Effector memory CD4-positive, alpha-beta T cell (primary cell): ENCODE results near the gene FGF12.
"Not testable (repeated sequence)": the region's sequence is repeated elsewhere in the genome, so short reads cannot be mapped to it uniquely, and the experiment has no call there.

Experiments
- DNase-seq, 3 donors: peaks; one replicate each; pipeline ENCODE4 v3.0.0-alpha.2; 2020
- H3K27ac ChIP-seq: 2 replicates; pipeline ENCODE4 v1.7.0; 2013; ENCODE audit warnings: mild to moderate bottlenecking, low read length, moderate library complexity; ENCODE audit not compliant: insufficient read depth, poor library complexity, severe bottlenecking
- H3K27me3 ChIP-seq: replicated peaks from 2 replicates; pipeline ENCODE4 v1.7.0; 2013; ENCODE audit warnings: mild to moderate bottlenecking, low read length; ENCODE audit not compliant: insufficient read depth, control insufficient read depth, poor library complexity, severe bottlenecking
- H3K36me3 ChIP-seq: 2 replicates; pipeline ENCODE4 v1.7.0; 2013; ENCODE audit warnings: mild to moderate bottlenecking, low read length, moderate library complexity; ENCODE audit not compliant: control insufficient read depth, insufficient read depth
- H3K4me1 ChIP-seq: 2 replicates; pipeline ENCODE4 v1.7.0; 2013; ENCODE audit warnings: low read length, mild to moderate bottlenecking; ENCODE audit not compliant: control insufficient read depth, insufficient read depth, poor library complexity, severe bottlenecking
- H3K4me3 ChIP-seq: 2 replicates; pipeline ENCODE4 v1.7.0; 2013; ENCODE audit warnings: low read length, low read depth, mild to moderate bottlenecking; ENCODE audit not compliant: insufficient read depth, poor library complexity, severe bottlenecking
- H3K9me3 ChIP-seq: 2 replicates; pipeline ENCODE4 v1.7.0; 2013; ENCODE audit warnings: mild to moderate bottlenecking, low read length, moderate library complexity; ENCODE audit not compliant: control insufficient read depth

Gene FGF12

DNA sequence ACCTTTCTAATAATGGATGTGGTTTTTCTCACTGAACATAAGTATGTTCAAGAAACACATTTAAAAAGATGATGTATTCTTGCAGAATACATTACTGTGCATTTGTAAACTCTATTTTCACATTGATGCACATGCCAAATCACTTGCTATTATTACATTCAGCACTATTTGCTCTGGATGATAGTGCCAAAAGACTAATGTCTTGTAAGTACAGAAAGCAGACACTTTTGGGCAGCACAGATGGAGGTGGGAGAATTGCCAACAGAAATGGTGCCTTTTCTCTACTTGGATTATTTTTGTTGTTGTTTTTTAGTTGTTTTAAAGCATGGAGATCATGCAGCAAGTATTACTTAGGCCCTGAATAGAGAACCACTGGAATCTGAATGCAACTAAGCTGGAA, 10.2 kb upstream of the FGF12 start:
- Histone ChIP-seq H3K4me3 (no peak overlapping the region), H3K9me3 (no peaks in the 10 kb centered on the region), H3K27ac (no peak overlapping the region), H3K36me3 (no peaks in the 10 kb centered on the region), H3K4me1 (no peaks in the 10 kb centered on the region), H3K27me3 (no peaks in the 10 kb centered on the region)
- no peak for DNase-seq

DNA sequence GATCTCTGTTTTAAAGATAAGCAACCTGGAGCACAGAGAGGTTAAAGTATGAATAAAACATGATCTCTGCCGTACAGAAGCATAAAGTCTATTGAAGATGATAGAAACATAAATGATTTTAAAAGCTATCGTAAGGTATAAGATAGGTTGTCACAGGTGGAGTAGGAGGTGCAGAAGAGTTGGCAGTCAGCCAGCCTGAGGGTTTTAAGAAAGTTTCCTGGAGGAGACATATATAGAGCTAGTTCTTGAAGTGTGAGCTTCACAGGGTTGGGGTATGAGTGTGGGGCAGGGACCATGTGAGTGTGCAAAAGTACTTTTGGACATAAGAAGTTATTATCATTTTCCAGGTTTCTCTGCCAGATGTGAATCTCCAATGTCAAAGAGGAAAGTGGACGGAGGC, 3.9 kb upstream of the FGF12 start:
- peaks cover 7% of the 10 kb centered on the region for H3K27me3 ChIP-seq
- H3K9me3 ChIP-seq, result no peaks in the 10 kb centered on the region
- no peaks in the 10 kb centered on the region for H3K36me3 ChIP-seq
- no peak overlapping the region for H3K4me3 ChIP-seq
- H3K27ac ChIP-seq, result no peak overlapping the region
- DNase-seq, result no peak
- H3K4me1 ChIP-seq, result peaks cover 7% of the 10 kb centered on the region

DNA sequence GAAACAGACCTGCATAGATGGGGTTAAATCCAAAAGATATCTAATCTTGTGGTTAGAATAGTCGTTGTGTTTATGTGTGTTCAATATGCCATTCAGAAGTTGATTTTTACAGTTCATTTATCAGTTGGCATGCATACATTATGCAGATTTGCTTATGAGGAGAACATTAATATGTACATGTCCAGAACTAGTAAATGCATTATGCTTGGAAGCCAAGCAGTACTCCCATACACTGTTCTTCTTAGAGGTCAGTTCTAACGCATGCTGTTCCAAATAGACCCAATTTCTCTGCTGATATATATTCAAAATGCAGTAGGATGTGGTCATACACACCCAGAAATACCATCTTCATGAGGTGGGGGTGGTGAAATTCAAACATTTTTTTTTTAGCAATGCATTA, 956 bp downstream of the FGF12 start:
- no peak for DNase-seq
- Histone ChIP-seq H3K27ac (no peak overlapping the region), H3K4me1 (peaks cover 7% of the 10 kb centered on the region), H3K9me3 (no peaks in the 10 kb centered on the region), H3K27me3 (peaks cover 7% of the 10 kb centered on the region), H3K4me3 (no peak overlapping the region), H3K36me3 (no peaks in the 10 kb centered on the region)

DNA sequence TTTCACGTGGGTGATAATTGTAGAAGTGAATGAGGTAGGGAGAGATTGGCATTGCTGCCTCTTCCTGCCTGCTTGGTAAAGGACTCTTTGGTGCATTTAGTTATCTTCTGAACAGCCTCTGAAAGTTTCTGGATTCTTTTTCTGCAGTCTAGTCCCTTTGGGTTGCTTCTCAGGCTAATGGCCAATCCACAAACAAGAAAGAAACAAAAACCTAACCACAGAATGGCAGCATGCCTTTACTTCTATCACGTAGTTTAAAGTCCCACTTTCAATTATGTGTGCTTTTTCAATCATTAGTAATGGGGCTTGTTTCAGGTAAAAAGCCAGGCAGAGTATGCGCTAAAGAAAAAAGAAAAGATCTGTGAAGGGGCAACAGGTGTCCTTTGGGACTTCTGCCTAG, 7.4 kb downstream of the FGF12 start:
- H3K4me3 ChIP-seq, result no peak overlapping the region
- no peaks in the 10 kb centered on the region for H3K4me1 ChIP-seq
- H3K9me3 ChIP-seq, result no peaks in the 10 kb centered on the region
- DNase-seq, result no peak
- H3K27ac ChIP-seq, result no peak overlapping the region
- no peaks in the 10 kb centered on the region for H3K27me3 ChIP-seq
- H3K36me3 ChIP-seq, result no peaks in the 10 kb centered on the region

DNA sequence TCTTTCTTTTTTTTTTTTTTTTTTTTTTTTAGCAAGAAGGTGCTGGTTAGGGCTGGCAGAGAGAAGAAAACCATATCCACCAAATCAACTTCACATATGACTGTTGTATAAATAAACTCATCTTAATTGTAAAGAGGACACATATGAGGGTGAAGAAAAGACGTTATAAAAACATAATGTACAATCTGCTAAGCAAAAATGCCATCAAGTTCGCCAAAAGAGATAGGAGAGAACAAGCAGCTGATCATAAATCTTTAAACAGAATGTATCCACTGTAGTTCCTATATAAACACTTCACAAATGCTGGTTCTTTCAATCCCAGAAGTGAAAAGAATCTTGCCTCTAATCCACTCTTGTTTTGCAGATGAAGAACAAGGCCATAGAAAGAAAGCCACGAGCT, 9.2 kb downstream of the FGF12 start:
- no peak for DNase-seq
- Histone ChIP-seq H3K36me3 (no peaks in the 10 kb centered on the region), H3K4me3 (no peak overlapping the region), H3K4me1 (no peaks in the 10 kb centered on the region), H3K27me3 (no peaks in the 10 kb centered on the region), H3K9me3 (no peaks in the 10 kb centered on the region), H3K27ac (no peak overlapping the region)

DNA sequence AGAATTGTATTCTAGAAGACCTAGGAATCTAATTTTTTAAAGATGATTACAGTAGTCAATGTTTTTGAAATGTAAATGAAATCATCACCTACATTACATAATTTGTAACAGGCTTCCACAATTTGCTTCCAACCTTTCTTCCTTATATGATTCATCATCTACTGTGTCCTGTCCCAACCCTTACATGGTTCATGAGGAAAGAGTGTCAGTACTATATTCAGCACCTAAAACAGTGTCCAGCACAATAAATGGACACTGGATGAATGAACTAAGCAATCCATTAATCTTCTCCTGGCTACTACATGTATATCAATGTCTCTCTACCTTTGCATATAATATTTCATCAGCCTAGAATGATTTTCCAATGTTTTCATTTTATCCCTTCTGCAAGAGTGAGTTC, 12.2 kb downstream of the FGF12 start:
- no peaks in the 10 kb centered on the region for H3K36me3 ChIP-seq
- H3K27me3 ChIP-seq, result no peaks in the 10 kb centered on the region
- no peak overlapping the region for H3K4me3 ChIP-seq
- no peak overlapping the region for H3K27ac ChIP-seq
- DNase-seq, result no peak
- no peaks in the 10 kb centered on the region for H3K9me3 ChIP-seq
- no peaks in the 10 kb centered on the region for H3K4me1 ChIP-seq

DNA sequence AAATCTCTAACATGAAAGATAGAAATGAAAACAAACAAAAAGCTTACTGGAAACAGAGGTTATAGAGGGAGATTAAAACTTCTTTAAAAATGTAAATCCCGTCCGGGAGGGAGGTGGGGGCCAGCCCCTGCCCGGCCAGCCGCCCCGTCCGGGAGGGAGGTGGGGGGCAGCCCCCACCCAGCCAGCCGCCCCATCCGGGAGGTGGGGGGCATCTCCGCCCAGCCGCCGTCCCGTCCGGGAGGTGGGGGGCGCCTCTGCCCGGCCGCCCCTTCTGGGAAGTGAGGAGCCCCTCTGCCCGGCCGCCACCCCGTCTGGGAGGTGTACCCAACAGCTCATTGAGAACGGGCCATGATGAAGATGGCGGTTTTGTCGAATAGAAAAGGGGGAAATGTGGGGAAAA, 16.2 kb downstream of the FGF12 start:
- not testable (repeated sequence) for H3K4me3 ChIP-seq, H3K9me3 ChIP-seq, H3K27me3 ChIP-seq, DNase-seq, H3K36me3 ChIP-seq, H3K4me1 ChIP-seq, H3K27ac ChIP-seq

DNA sequence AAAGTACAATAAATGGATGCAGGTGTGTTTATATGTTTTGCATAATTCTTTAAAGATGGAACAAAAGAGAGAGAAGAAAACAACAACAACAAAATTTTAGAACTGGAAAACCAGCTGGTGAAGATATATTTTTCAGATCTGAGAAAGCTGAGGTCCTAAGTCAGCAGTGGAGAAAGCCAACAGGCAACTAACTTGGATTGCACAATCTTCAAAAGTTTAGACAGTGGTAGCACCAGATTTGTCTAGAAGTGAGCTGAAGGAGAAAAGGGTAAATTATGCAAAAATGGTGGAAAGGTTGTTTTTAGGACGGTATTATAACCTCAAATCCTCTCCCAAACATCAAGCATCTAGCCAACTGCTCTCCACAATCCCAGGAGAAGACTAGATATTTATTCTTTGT, 17.0 kb downstream of the FGF12 start:
- Histone ChIP-seq H3K27ac (no peak overlapping the region), H3K4me3 (no peak overlapping the region), H3K4me1 (no peaks in the 10 kb centered on the region), H3K36me3 (no peaks in the 10 kb centered on the region), H3K9me3 (no peaks in the 10 kb centered on the region), H3K27me3 (no peaks in the 10 kb centered on the region)
- DNase-seq, result no peak

DNA sequence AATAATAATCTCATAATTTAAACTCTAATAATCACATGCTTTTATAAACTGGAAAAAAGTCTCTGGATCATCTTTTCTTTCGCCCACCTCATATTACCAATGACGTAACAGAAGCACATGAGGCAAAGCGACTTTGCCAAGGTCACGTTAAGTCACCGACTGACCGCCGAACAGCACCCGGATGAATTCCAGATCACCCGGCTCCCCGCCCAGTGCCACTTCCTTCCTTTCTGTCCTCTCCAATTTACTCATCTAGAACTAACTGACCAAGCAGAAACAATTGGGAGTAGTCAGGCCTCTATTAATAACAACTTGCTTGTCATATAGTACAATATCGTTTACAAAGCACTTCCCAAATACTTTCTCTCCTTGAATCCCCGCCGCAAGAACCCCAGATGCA, 21.1 kb downstream of the FGF12 start:
- Histone ChIP-seq H3K27me3 (no peaks in the 10 kb centered on the region), H3K4me3 (no peak overlapping the region), H3K36me3 (no peaks in the 10 kb centered on the region), H3K27ac (no peak overlapping the region), H3K9me3 (no peaks in the 10 kb centered on the region), H3K4me1 (no peaks in the 10 kb centered on the region)
- no peak for DNase-seq

DNA sequence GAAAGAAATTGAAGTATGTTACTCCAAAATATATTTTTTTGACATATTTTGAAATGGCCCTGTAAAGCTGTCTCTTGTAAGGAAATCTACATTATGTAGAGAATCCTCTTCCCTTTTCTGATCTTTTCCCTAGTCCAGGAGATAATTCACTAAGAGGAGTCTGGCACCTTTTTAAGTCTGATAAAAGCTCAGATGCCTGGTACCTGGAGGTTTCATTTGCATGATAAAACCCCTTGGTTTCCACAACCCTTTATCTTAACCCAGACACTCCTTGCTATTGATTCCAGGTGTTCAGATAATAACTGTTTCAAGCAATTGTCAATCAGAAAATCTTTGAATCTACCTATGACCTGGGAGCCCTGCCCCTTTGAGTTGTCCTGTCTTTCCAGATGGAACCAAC, 26.5 kb downstream of the FGF12 start:
- no peak overlapping the region for H3K27ac ChIP-seq
- H3K27me3 ChIP-seq, result no peaks in the 10 kb centered on the region
- no peaks in the 10 kb centered on the region for H3K9me3 ChIP-seq
- no peaks in the 10 kb centered on the region for H3K36me3 ChIP-seq
- no peaks in the 10 kb centered on the region for H3K4me1 ChIP-seq
- DNase-seq, result no peak
- no peak overlapping the region for H3K4me3 ChIP-seq
